Ammon's horn (tissue), 1 donor: ENCODE measurements around the gene NEFH.
A peak's percentile ranks its signal among the peaks of the same experiment; 100 is the strongest.
"Not testable (repeated sequence)": the region's sequence is repeated elsewhere in the genome, so short reads cannot be mapped to it uniquely, and the experiment has no call there.

Experiments
- DNase-seq: peaks from one replicate; pipeline ENCODE4 v3.0.0-alpha.2; 2016; ENCODE audit warnings: low spot score

The NEFH gene

DNA sequence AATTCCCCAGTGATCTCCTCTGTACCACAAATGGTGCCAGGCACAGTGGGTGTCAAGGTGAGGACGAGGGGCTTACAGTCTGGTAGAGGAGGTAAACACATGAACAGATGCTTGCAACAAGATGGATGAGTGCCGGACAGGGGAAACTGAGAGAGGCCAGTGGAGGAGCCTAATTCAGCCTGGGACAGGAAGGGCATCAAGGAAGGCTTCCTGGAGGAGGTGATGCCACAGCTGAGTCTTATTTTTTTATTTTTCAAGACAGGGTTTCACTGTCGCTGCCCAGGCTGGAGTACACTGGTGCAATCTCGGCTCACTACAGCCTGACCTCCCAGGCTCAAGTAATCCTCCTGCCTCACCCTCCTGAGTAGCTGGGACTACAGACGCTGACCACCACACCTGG is 18.8 kb upstream of the NEFH start:
- DNase-seq: no peak

DNA sequence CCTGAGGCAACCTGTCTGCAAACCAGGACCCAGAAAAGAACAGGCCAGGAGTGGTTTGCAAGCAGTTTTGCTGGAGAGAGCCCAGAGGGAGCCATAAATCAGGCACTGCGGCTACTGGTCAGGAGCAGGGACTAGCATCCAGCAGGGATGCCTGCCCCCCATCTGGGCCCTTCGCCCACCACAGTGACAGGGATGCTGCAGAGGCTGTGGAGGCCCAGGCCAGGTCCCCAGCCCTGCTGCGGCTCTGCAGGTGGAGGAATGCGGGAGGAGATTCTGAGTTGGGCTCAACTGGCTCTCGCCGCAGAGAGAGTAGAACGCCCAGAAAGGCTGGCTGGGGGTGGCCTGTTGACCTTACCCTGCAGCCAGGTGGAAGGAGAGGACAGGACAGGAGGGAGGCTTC is 16.4 kb upstream of the NEFH start:
- no peak for DNase-seq

DNA sequence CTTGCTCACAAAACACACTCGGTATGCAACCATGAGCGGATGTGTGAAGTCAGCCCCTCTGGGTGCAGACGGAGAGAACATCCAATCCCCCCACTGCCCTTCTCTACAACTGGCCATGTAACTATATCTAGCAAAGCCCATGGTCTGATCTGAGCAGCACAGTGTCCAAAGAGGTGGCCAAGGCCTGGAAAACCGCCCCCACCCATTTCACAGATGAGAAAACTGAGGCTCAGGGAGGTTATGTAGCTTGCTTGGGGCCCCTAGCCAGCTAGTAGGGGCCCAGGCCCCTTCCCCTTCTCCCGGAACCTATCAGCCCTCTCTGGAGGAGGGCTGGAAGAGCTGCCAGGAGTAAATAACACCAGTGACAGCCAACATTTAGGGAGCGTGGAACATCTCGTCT is 15.4 kb upstream of the NEFH start:
- no peak for DNase-seq

DNA sequence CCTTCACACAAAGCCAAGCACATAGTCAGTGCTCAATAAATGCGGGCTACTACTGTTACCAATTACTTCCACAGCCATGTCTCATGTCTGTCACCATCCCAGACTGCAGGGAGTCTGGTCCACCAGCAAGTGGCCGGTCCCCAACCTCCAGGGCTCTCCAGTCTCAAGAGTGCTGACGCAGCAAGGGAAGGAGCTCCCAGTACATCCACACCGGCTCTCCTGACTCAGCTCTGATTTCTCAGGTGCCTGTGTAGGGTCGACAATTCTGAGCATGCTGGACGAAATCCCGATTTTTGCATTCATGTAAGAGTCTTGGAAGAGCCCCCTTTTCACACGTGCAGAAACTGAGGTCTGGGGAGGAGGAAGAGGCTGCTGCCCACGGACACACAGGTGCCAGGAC is 10.3 kb upstream of the NEFH start:
- DNase-seq: no peak

DNA sequence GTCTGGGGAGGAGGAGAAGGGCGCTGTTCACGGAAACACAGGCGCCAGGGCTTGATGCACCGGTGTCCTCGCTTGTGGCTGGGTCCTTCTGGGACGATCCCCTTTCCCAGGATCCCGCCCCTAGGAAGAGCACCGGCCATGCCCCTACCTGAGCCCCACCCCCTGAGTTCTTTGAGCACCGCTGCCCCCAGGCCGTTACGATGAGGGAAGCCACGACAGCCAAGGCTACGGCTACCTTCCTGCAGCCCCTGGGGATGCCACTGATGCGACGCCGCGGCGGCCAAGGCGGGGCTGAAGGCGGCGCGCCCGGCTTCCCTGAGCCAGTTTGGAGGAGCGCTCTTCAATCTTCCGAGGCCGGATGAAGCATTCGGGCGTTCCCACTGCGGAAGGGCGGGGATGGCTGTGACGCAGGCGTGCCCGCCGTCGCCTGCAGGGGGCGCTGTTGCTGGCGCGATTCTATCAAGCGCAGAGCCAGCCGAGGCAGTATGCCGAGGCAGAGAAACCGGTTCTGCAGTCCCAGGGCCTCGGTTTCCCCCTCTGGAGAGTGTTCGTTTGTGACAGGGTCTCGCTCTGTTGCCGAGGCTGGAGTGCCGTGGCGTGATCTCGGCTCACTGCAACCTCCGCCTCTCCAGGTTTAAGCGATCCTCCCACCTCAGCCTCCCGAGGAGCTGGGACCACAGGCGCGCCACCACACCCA is 9.7 kb upstream of the NEFH start:
- no peak for DNase-seq

DNA sequence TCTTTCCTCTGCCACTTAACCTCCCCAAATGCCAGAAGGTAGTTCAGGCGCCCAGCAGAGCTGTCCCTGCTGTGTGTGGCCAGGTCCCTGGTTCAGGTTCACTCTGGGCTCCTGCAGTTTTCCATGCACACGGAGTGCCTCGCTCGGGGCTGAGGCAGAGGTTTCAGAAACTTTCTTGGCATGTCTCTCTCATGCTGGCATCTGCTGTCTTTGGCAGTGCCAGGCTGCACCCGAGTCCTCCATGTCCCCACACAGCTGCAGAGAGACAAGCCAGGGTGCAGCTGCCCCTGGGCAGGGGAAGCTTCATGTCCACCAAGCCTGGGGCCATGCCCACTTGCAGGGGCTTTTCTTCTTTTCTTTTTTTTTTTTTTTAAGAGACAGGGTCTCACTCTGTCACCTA is 7.0 kb upstream of the NEFH start:
- DNase-seq: no peak

DNA sequence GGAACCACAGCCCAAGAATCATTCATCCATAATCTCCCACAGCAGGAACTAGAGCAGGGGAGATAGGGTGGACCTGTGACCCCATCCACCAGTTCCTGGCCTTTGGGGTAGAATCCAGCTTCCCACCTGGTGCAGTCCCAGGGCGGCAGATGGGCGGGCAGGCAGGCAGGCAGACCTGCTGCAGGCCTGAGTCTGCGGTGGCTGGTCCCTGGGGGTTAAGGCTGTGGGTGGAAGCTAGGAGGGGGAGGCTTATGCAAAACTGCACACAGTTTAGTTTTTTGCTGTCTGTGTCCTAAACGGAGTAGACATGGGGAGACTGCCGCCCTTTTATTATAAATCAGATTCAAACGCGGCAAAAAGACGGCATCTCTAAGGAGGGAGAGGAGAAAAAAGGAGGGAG is 4.5 kb upstream of the NEFH start:
- DNase-seq: no peak

DNA sequence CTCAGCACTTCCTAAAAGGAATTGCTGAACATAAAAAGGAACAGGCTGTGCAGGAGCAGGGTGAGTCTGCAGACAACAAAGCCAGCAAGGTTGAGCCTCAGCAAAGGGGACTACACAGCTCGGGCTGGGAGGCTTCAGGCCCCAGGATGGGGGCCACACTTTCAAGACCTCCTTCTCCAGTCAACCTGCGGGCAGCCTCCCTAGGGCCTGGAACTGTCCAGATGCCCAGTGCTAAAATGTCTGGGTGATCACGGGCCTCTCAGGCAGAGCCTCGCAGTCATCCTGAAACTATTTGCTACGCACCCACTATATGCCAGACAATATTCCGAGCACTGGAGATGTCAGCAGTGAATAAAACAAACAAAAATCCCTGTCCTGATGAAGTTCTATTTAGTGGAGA is 3.9 kb upstream of the NEFH start:
- DNase-seq: no peak

DNA sequence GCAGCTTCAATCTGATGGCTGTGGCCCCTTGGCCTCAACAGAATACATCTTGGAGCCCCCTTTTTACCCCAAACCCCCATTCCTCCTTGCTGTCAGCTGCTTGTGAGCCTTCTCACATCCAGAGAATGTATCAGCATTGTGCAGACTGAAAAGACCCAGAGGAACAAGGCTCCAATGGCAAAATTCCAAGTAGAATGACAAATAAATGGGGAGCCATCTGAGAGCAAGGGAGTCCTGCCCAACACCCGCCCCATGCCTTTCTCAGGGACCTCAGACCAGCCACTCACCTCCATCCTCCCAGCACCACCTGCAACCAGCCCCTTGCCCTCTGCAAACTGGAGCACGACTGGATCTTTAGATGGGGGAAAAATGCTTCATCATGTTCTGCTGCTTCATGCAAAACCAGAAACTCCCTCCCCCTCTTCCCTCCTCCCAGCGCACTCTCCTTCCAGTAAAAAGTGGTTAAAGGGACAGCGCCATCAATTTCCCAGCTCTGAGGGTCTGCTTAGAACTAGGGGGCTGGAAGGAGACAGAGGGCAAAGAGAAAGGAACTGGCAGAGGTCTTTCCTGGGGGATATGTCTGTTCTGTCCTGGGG is 2.2 kb upstream of the NEFH start:
- DNase-seq: peak; percentile 42

DNA sequence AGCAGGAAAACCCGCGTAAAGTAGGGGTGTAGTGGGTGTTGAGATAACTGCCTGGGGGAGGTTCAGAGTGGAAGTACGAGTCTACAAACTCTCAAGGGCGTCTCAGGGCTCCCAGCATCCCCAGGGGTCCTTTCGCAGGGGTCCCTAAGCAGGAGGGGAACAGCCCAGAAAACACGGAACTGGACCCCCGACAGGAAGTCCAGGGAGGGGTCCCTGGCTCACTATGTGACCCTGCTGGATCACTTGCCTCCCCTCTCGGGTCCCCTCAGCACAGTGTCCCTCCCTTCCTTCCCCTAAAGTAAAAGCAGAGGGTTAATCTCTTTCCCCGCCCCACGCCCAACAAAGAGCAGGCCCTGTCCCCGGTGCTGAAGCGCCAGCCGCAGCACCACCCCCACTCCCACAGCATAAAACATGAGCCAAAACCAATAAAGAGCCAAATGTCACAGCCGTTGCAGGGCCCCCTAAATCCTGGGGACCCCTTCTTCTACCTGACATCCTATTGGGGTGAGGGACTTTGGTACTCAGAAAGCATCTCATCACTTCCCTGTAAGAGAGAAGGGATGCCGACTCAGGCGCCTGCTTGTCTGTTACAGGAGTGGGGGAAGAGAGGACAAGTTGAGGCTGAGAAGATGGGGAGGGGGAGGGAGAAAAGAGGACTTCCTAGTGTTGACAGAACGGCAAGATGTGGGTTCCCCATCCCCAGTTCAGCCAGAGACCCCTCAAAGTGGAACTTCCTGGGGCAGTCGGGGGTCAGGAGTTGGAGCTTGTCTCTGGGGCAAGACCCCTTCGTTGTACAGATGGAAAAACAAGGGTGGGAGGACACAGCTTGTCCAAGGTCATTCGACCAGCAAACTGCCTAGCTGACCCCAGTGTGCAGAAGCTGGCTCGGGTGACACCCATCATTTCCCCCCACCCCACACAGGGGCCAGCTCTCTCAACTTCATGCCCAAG is 1.4 kb upstream of the NEFH start:
- DNase-seq: no peak

DNA sequence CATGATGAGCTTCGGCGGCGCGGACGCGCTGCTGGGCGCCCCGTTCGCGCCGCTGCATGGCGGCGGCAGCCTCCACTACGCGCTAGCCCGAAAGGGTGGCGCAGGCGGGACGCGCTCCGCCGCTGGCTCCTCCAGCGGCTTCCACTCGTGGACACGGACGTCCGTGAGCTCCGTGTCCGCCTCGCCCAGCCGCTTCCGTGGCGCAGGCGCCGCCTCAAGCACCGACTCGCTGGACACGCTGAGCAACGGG is 169 bp downstream of the NEFH start:
- no peak for DNase-seq

DNA sequence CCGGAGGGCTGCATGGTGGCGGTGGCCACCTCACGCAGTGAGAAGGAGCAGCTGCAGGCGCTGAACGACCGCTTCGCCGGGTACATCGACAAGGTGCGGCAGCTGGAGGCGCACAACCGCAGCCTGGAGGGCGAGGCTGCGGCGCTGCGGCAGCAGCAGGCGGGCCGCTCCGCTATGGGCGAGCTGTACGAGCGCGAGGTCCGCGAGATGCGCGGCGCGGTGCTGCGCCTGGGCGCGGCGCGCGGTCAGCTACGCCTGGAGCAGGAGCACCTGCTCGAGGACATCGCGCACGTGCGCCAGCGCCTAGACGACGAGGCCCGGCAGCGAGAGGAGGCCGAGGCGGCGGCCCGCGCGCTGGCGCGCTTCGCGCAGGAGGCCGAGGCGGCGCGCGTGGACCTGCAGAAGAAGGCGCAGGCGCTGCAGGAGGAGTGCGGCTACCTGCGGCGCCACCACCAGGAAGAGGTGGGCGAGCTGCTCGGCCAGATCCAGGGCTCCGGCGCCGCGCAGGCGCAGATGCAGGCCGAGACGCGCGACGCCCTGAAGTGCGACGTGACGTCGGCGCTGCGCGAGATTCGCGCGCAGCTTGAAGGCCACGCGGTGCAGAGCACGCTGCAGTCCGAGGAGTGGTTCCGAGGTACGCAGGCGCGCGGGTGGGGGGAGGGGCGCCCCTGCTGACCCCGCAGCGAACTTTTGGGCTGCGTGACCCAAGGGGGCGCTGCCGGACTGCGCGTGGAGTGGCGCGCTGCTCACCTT is 670 bp downstream of the NEFH start:
- peak; percentile 66 for DNase-seq

DNA sequence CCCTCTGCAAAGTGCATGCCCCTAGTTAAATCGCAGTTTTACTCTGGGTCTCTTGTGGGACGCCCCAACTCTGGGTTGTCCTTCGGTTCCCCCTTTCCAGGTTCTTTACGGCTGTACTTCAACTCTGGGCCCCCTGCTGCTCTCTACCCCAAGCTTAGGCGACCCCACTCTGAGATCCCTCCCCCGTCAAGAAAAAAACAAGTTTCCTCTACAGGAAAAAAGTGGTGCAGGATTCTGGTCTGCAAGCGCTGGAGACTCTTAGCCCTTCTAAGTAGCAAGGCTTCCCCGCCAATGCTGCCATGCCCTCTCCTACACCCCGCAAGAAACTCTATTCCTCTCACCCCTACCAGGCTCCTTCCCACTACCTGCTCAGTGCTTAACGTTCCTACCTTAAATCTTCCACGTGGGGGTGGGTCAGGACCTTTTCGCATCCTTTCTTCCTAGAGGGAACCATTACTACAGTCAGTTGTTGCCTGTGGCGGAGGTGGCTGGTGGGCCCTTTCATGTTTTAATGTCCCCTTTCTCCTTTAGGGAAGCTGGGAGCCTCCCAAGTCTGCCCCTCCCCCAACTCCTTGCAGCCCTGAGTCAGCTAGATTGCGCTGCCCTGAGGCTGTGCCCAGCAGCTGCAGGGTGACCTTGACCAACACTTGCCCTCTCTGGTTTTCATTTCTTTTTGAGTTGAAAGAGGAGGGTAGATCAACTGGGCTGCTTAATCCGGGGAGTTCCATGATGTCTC is 1.4 kb downstream of the NEFH start:
- no peak for DNase-seq

DNA sequence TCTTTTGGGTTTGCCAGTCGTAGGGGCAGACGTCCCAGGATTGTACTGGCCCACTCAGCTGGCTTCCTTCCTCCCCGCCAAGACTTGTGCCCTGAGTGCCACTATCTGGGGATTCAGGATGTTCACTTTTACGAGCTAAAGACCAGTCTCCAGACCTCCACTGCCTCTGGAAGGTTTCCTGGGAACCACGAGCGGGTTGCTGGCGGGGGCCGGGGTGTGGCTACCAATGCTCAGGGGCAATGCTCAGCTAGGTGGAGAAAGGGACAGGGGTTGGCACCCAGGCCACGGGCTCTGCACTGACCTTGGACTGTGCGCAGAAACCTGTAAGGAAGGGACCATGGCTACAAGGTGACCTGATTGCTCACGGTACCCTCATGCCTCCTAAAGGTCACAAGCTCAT is 2.2 kb downstream of the NEFH start:
- DNase-seq: no peak

DNA sequence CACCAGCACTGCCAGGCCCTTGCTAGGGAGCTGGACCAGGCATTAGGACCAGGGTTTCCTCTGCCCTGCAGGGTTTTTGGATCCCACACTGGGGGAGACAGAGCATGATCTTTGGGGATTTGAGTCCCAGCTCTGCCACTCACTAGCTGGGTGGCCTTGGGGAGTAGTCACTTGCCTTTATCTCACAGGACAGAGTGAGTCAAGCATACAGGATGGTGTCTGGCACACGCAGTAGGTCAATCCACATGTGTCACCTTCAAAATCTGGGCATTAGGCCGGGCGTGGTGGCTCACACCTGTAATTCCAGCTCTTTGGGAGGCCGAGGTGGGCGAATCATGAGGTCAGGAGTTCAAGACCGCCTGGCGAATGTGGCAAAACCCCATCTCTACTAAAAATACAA is 2.7 kb downstream of the NEFH start:
- no peak for DNase-seq

DNA sequence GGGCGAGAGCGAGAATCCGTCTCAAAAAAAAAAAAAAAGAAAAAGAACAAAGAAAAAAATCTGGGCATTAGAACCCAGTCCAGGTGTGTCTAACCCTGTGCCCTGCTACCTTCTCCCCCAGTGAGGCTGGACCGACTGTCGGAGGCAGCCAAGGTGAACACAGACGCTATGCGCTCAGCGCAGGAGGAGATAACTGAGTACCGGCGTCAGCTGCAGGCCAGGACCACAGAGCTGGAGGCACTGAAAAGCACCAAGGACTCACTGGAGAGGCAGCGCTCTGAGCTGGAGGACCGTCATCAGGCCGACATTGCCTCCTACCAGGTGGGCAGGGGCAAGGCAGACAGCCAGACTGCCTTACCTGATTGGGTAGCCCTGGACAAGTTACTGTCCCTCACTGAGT is 3.2 kb downstream of the NEFH start:
- DNase-seq: no peak

DNA sequence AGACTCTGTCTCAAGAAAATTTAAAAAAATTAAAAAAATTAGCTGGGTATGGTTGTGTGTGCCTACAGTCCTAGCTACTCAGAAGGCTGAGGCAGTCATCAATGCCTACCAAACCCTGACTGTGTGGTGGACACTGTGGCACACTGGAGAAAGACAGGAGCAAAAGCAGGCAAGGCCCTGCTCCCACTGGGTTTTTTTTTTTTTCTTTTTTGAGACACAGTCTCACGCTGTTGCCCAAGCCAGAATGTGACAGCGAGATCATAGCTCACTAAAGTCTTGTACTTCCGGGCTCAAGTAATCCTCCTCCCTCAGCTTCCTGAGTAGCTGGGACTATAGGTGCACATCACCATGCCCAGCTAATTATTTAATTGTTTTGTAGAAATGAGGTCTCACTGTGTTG is 4.6 kb downstream of the NEFH start:
- no peak for DNase-seq

DNA sequence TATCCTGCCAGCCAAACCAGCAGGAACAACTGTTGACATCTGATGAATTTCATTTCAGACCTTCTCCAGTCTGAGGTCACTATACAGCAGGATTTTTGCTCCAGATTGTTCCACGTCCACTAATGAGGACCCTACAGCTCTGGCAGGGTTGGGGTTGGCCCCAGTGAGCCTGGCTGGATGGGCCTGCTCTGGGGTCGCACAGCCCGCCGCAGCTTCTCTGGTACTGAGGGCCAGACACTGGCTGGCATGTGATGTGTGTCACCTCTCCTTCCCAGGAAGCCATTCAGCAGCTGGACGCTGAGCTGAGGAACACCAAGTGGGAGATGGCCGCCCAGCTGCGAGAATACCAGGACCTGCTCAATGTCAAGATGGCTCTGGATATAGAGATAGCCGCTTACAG is 5.4 kb downstream of the NEFH start:
- no peak for DNase-seq

DNA sequence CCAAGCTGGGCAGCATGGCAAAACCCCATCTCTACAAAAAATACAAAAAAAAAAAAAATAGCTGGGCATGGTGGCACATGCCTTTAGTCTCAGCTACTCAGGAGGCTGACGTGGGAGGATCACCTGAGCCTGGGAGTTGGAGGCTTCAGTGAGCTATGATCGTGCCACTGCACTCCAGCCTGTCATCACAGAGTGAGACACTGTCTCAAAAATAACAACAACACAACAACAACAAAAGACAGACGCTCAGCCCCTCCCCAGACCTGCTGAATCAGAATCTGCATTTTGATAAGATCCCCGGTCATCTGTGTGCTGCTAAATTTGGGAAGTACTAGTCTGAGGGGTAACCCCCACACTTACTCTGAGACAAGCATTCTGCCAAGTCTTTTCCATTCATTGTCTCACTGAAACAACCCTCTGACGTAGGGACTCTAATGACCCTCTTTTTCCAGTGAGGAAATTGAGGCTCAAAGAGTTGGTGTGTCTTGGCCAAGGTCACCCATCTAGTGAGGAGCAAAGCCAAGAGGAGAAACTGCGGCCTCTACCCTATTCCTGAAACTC is 7.5 kb downstream of the NEFH start:
- no peak for DNase-seq

DNA sequence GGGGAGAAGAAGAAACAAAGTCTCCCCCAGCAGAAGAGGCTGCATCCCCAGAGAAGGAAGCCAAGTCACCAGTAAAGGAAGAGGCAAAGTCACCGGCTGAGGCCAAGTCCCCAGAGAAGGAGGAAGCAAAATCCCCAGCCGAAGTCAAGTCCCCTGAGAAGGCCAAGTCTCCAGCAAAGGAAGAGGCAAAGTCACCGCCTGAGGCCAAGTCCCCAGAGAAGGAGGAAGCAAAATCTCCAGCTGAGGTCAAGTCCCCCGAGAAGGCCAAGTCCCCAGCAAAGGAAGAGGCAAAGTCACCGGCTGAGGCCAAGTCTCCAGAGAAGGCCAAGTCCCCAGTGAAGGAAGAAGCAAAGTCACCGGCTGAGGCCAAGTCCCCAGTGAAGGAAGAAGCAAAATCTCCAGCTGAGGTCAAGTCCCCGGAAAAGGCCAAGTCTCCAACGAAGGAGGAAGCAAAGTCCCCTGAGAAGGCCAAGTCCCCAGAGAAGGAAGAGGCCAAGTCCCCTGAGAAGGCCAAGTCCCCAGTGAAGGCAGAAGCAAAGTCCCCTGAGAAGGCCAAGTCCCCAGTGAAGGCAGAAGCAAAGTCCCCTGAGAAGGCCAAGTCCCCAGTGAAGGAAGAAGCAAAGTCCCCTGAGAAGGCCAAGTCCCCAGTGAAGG is 9.2 kb downstream of the NEFH start:
- not testable (repeated sequence) for DNase-seq

DNA sequence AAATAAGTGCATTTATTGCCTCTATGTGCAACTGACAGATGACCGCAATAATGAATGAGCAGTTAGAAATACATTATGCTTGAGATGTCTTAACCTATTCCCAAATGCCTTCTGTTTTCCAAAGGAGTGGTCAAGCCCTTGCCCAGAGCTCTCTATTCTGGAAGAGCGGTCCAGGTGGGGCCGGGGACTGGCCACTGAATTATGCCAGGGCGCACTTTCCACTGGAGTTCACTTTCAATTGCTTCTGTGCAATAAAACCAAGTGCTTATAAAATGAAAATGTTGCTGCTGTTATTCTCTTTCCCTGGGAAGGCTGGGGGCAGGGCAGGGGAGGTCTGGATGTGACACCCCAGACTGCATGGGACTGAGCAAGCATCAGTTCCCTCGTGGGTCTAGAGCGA is 11.0 kb downstream of the NEFH start:
- DNase-seq: no peak
